Measurements from ENCODE around the gene PPP6R1. TPM values are rescaled to one million over a fixed set of nuclear protein-coding genes. Genes with fewer than 3 reads are reported as not detected.
A peak's percentile ranks its signal among the peaks of the same experiment; 100 is the strongest.

PPP6R1 gene
- total and polyA plus RNA-seq, 7 donors, result 17.1 to 78.1 (median 22.9) TPM

DNA sequence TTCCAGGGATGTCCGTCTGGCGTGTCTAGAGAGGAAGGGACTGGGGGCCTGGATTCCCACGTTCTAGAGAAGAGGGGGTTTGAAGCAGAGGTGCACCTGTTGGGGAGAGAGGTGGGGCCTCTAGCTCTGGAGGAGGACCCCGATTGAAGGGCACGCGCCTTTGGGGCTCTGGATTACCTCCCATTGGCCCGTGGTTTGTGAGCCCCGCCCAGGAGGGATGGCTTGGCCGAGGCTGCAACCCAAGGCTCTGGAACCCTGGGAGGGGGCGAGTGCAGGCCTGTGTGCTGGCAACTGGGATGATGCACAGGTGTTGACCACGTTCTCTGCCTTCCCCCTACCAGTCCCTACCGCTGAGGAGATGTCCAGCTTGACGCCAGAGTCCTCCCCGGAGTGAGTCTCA is 46.2 kb upstream of the PPP6R1 start:
- Histone ChIP-seq H3K4me1 (peaks cover 0 to 13% (median 10%) of the 10 kb centered on the region in 4 donors), H3K27me3 (no peaks in the 10 kb centered on the region), H3K27ac (no peak overlapping the region), H3K36me3 (peaks cover 4 to 58% (median 19%) of the 10 kb centered on the region in 4 donors), H3K9me3 (no peaks in the 10 kb centered on the region), H3K4me3 (no peak overlapping the region)
- 78 to 87% methylated on average over 14 of the region's 14 CpGs for WGBS, 2 donors
- no peak for DNase-seq
- intact Hi-C loops (cut with DNase I), result loop anchor here (5.0 kb wide), 1 partner anchor 37 kb away; no protein-coding TSS in a partner anchor
- TF ChIP-seq EP300 (IDR thresholded peaks at IDR 0.05) (no peak), POLR2AphosphoS5 (IDR thresholded peaks at IDR 0.05) (no peak), POLR2A (IDR thresholded peaks at IDR 0.05) (no peak)
- TF ChIP-seq, protein P1, sequence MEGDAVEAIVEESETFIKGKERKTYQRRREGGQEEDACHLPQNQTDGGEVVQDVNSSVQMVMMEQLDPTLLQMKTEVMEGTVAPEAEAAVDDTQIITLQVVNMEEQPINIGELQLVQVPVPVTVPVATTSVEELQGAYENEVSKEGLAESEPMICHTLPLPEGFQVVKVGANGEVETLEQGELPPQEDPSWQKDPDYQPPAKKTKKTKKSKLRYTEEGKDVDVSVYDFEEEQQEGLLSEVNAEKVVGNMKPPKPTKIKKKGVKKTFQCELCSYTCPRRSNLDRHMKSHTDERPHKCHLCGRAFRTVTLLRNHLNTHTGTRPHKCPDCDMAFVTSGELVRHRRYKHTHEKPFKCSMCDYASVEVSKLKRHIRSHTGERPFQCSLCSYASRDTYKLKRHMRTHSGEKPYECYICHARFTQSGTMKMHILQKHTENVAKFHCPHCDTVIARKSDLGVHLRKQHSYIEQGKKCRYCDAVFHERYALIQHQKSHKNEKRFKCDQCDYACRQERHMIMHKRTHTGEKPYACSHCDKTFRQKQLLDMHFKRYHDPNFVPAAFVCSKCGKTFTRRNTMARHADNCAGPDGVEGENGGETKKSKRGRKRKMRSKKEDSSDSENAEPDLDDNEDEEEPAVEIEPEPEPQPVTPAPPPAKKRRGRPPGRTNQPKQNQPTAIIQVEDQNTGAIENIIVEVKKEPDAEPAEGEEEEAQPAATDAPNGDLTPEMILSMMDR (IDR thresholded peaks at IDR 0.05), result no peak

- Histone ChIP-seq H3K36me3 (peaks cover 4 to 58% (median 18%) of the 10 kb centered on the region in 4 donors), H3K4me3 (no peak overlapping the region), H3K9me3 (no peaks in the 10 kb centered on the region), H3K27me3 (no peaks in the 10 kb centered on the region), H3K27ac (no peak overlapping the region), H3K4me1 (peaks cover 0 to 13% (median 10%) of the 10 kb centered on the region in 4 donors)
- intact Hi-C loops (cut with DNase I), result loop anchor here (5.0 kb wide), 1 partner anchor 38 kb away; no protein-coding TSS in a partner anchor
- WGBS, 2 donors, result 92 to 94% methylated on average over 39 of the region's 39 CpGs
- DNase-seq, result no peak
- TF ChIP-seq, protein P1 (IDR thresholded peaks at IDR 0.05), result no peak
- TF ChIP-seq EP300 (IDR thresholded peaks at IDR 0.05), result no peak
- TF ChIP-seq POLR2AphosphoS5 (IDR thresholded peaks at IDR 0.05), result no peak
- TF ChIP-seq POLR2A (IDR thresholded peaks at IDR 0.05), result no peak
Observed at GRCh38 chr19:55304279-55304978, 45.6 kb upstream of the PPP6R1 start.

DNA sequence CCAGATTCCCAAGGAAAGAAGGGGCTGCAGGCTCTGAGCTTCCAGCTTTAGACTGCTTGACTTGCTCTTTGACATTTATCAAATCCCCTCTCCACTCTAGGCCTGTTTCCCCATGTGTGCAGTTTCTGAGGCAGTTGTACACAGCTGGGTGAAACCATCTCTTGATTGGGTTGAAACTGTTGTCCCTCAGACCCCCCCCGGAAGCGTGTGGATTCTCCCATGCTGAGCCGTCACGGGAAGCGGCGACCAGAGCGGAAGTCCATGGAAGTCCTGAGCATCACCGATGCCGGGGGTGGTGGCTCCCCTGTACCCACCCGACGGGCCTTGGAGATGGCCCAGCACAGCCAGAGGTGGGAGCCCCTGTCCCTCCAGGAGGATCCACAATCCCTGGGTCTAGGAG is 44.7 kb upstream of the PPP6R1 start:
- H3K36me3 ChIP-seq, result peaks cover 4 to 57% (median 18%) of the 10 kb centered on the region in 4 donors
- TF ChIP-seq EP300 (IDR thresholded peaks at IDR 0.05), result no peak
- TF ChIP-seq, protein P1 (IDR thresholded peaks at IDR 0.05), result no peak
- no peak for TF ChIP-seq POLR2A (IDR thresholded peaks at IDR 0.05)
- TF ChIP-seq POLR2AphosphoS5 (IDR thresholded peaks at IDR 0.05), result no peak
- WGBS, 2 donors, result 92 to 95% methylated on average over 11 of the region's 11 CpGs
- intact Hi-C loops (cut with DNase I), result loop anchor here (5.0 kb wide), 1 partner anchor 39 kb away; no protein-coding TSS in a partner anchor
- H3K4me3 ChIP-seq, result no peak overlapping the region
- H3K9me3 ChIP-seq, result no peaks in the 10 kb centered on the region
- H3K4me1 ChIP-seq, result peaks cover 0 to 13% (median 10%) of the 10 kb centered on the region in 4 donors
- DNase-seq, result no peak
- H3K27me3 ChIP-seq, result no peaks in the 10 kb centered on the region
- H3K27ac ChIP-seq, result no peak overlapping the region

GRCh38 chr19:55302318-55302703 is 43.5 kb upstream of the PPP6R1 start:
- Histone ChIP-seq H3K36me3 (peaks cover 4 to 60% (median 18%) of the 10 kb centered on the region in 4 donors), H3K27ac (no peak overlapping the region), H3K4me3 (peak overlapping the region in 2 of 4 donors; percentile 38 to 44), H3K4me1 (peaks cover 0 to 13% (median 10%) of the 10 kb centered on the region in 4 donors), H3K9me3 (no peaks in the 10 kb centered on the region), H3K27me3 (no peaks in the 10 kb centered on the region)
- no peak for DNase-seq
- TF ChIP-seq EP300 (IDR thresholded peaks at IDR 0.05) (no peak), POLR2A (IDR thresholded peaks at IDR 0.05) (no peak)
- TF ChIP-seq, protein P1 (IDR thresholded peaks at IDR 0.05), result no peak
- 70 to 78% methylated on average over 12 of the region's 12 CpGs for WGBS, 2 donors
- intact Hi-C loops (cut with DNase I), result loop anchor here (1.0 to 5.0 kb wide), 2 partner anchors 40 to 81 kb away; no protein-coding TSS in a partner anchor
